Heart left ventricle (tissue), 13 donors: ENCODE results near the gene CDH10.

Experiments used
- POLR2A ChIP-seq, 2 donors: fragments of 450-650 bp; IDR thresholded peaks; one replicate each; pipeline ENCODE4 v1.6.1; 2017; ENCODE audit warnings: antibody characterized with exemption in 2 of 2, mild to moderate bottlenecking in 2 of 2, moderate library complexity in 2 of 2
- TF ChIP-seq, protein P1 (sequence below), 12 donors: fragments of 200-600 bp; sonication (generic) in 4 of 12; IDR thresholded peaks; one replicate each; pipeline versions ENCODE4 v1.5.0 to v1.8.0; 2018 to 2022; ENCODE audit warnings: antibody characterized with exemption in 12 of 12, mild to moderate bottlenecking in 5 of 12
- donor health status: ischemic (EF 13 %, LVEDD 7.1; RV severe dilation, severe dysfunction).
- donor health status: DM: no; HTN: yes; CAD: no.
- donor health status: DM: no; HTN: no; CAD: no.
- donor health status: ischemic (EF 25% LVEDD 6.9; RV normal size, moderate dysfunction).
- donor health status: ischemic (EF 25% LVEDD 5.7; RV mildly dilated, moderate dysfunction).
- donor health status: ischemic (EF 35%, LVEDD 5.7; RV mildly dilated, moderate dysfunction).
- donor health status: nonischemic (EF 11% LVEDD 7.7; RV severe dilation, severe dysfunction).
- donor health status: DM: yes; HTN: yes; CAD: no.
- donor health status: PGD.
- donor health status: ischemic (EF 29% LVEDD 5.4; RV normal size, mild dysfunction).
- donor health status: nonischemic (EF 23%, LVEDD 6.1; RV moderate dilation, normal function).

DNA sequence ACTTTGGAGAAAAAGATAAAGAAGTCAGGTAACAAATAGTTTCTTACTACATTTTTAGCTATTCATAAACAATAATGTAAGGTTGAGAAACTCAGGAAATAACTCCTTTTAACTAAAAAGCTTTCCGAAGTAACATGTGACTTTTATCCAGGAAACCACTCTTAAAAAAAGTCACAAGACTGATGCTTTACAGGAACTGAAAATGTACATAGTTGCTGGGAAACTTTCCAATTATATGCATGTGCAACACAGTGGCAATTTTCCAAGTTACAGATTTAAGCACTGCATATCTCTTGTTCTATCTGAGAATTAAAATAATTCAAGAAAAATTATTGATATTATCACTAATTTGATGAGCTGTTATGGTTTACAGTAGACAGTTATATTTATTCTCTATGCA, 105.2 kb downstream of the CDH10 start:
- TF ChIP-seq, protein P1, sequence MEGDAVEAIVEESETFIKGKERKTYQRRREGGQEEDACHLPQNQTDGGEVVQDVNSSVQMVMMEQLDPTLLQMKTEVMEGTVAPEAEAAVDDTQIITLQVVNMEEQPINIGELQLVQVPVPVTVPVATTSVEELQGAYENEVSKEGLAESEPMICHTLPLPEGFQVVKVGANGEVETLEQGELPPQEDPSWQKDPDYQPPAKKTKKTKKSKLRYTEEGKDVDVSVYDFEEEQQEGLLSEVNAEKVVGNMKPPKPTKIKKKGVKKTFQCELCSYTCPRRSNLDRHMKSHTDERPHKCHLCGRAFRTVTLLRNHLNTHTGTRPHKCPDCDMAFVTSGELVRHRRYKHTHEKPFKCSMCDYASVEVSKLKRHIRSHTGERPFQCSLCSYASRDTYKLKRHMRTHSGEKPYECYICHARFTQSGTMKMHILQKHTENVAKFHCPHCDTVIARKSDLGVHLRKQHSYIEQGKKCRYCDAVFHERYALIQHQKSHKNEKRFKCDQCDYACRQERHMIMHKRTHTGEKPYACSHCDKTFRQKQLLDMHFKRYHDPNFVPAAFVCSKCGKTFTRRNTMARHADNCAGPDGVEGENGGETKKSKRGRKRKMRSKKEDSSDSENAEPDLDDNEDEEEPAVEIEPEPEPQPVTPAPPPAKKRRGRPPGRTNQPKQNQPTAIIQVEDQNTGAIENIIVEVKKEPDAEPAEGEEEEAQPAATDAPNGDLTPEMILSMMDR (IDR thresholded peaks at IDR 0.05): no peak
- no peak for TF ChIP-seq POLR2A (IDR thresholded peaks at IDR 0.05)
